HFF-Myc (cell line): ENCODE data around the gene C3orf18.

ENCODE experiments used
- DNase-seq: peaks from one replicate; pipeline ENCODE4 v3.0.0-alpha.2; 2011; ENCODE audit warnings: low read depth; ENCODE audit errors: extremely low read depth
- H3K4me3 ChIP-seq: replicated peaks from 2 replicates; pipeline ENCODE4 v1.5.1; 2011; ENCODE audit warnings: low read depth, mild to moderate bottlenecking, control low read depth, low read length
- CTCF ChIP-seq: IDR thresholded peaks from 2 replicates; pipeline ENCODE4 v1.5.1; 2012; ENCODE audit warnings: mild to moderate bottlenecking, low read depth, low read length, control low read depth; ENCODE audit errors: missing control alignments

C3orf18 gene

GRCh38 chr3:50602595-50603191 lies 35.1 kb upstream of the C3orf18 start:
- no peak for DNase-seq
- H3K4me3 ChIP-seq = no peak overlapping the region
- no peak for TF ChIP-seq CTCF

GRCh38 chr3:50600841-50601591 lies 33.5 kb upstream of the C3orf18 start:
- H3K4me3 ChIP-seq = no peak overlapping the region
- TF ChIP-seq CTCF = no peak
- peak; percentile 73 for DNase-seq

- TF ChIP-seq CTCF = no peak
- DNase-seq = no peak
- no peak overlapping the region for H3K4me3 ChIP-seq
Measured at GRCh38 chr3:50600141-50600753, 32.7 kb upstream of the C3orf18 start.

- no peak for TF ChIP-seq CTCF
- DNase-seq = no peak
Measured at GRCh38 chr3:50599716-50600118, 32.2 kb upstream of the C3orf18 start.

GRCh38 chr3:50599115-50599715 lies 31.7 kb upstream of the C3orf18 start:
- no peak overlapping the region for H3K4me3 ChIP-seq
- TF ChIP-seq CTCF = no peak

More at GRCh38 chr3:50599716-50600118, 32.2 kb upstream of the C3orf18 start:
- H3K4me3 ChIP-seq = no peak overlapping the region

GRCh38 chr3:50594253-50594785 lies 26.8 kb upstream of the C3orf18 start:
- DNase-seq = no peak
- TF ChIP-seq CTCF = no peak
- H3K4me3 ChIP-seq = no peak overlapping the region

More at GRCh38 chr3:50599115-50599715, 31.7 kb upstream of the C3orf18 start:
- no peak for DNase-seq
